Stimulated activated naive B cell treated with anti-CD40 and anti-IgM and Interleukin-4, amounts not matched to agents 10 μg/mL and 1 μg/mL and 100 μg/mL, for 72 hours (primary cell): ENCODE measurements around the gene MYZAP.
"Not testable (repeated sequence)": the region's sequence is repeated elsewhere in the genome, so short reads cannot be mapped to it uniquely, and the experiment has no call there.

Source experiments
- ATAC-seq, 2 donors: fragments of 150-1000 bp; cut with Tn5 transposase; replicated peaks; 2 replicates each; pipeline ENCODE4 v1.10.0; 2021; ENCODE audit warnings: moderate library complexity in 1 of 2
- DNase-seq: peaks from one replicate; pipeline ENCODE4 v3.0.0; 2021
- H3K27ac Mint-ChIP-seq: one replicate; pipeline ENCODE4 v1.8.0; 2022; ENCODE audit warnings: mild to moderate bottlenecking, mixed read lengths
- H3K27me3 Mint-ChIP-seq, 2 donors: one replicate each; pipeline ENCODE4 v1.8.0; 2022; ENCODE audit warnings: mixed read lengths in 2 of 2
- H3K36me3 Mint-ChIP-seq, 2 donors: one replicate each; pipeline ENCODE4 v1.8.0; 2022; ENCODE audit warnings: mixed read lengths in 2 of 2, mild to moderate bottlenecking in 1 of 2
- H3K4me1 Mint-ChIP-seq, 2 donors: one replicate each; pipeline ENCODE4 v1.8.0; 2022; ENCODE audit warnings: mixed read lengths in 2 of 2, mild to moderate bottlenecking in 1 of 2
- H3K4me3 Mint-ChIP-seq, 2 donors: one replicate each; pipeline ENCODE4 v1.8.0; 2022; ENCODE audit warnings: mild to moderate bottlenecking in 2 of 2, mixed read lengths in 2 of 2, moderate library complexity in 1 of 2
- H3K9me3 Mint-ChIP-seq, 2 donors: one replicate each; pipeline ENCODE4 v1.8.0; 2022; ENCODE audit warnings: mixed read lengths in 2 of 2, mild to moderate bottlenecking in 1 of 2

Gene MYZAP

GRCh38 chr15:57607570-57608000 lies 15.9 kb downstream of the MYZAP start:
- Mint-ChIP-seq H3K27me3 (no peaks in the 10 kb centered on the region), H3K9me3 (no peaks in the 10 kb centered on the region), H3K36me3 (peaks cover 14 to 17% of the 10 kb centered on the region in 2 donors), H3K27ac (no peak overlapping the region), H3K4me1 (peaks cover 0 to 10% of the 10 kb centered on the region in 2 donors), H3K4me3 (no peak overlapping the region)
- ATAC-seq = no peak
- no peak for DNase-seq

GRCh38 chr15:57609805-57610529 lies 18.3 kb downstream of the MYZAP start:
- Mint-ChIP-seq H3K4me1 (peaks cover 0 to 20% of the 10 kb centered on the region in 2 donors), H3K36me3 (peaks cover 6 to 10% of the 10 kb centered on the region in 2 donors), H3K27me3 (peaks cover 0 to 4% of the 10 kb centered on the region in 2 donors), H3K27ac (no peak overlapping the region), H3K9me3 (no peaks in the 10 kb centered on the region), H3K4me3 (no peak overlapping the region)
- no peak for DNase-seq
- ATAC-seq = no peak

- DNase-seq = no peak
- Mint-ChIP-seq H3K36me3 (peaks cover 1 to 4% of the 10 kb centered on the region in 2 donors), H3K27ac (no peak overlapping the region), H3K4me1 (peaks cover 2 to 23% of the 10 kb centered on the region in 2 donors), H3K4me3 (no peak overlapping the region), H3K9me3 (no peaks in the 10 kb centered on the region), H3K27me3 (peaks cover 0 to 4% of the 10 kb centered on the region in 2 donors)
- ATAC-seq = no peak
Measured at GRCh38 chr15:57611123-57611522, 19.4 kb downstream of the MYZAP start.

- Mint-ChIP-seq H3K4me1 (peaks cover 2 to 23% of the 10 kb centered on the region in 2 donors), H3K36me3 (peaks cover 1 to 4% of the 10 kb centered on the region in 2 donors), H3K9me3 (no peaks in the 10 kb centered on the region), H3K27me3 (peaks cover 0 to 4% of the 10 kb centered on the region in 2 donors), H3K4me3 (no peak overlapping the region), H3K27ac (no peak overlapping the region)
- ATAC-seq (no peak), DNase-seq (no peak)
Measured at GRCh38 chr15:57611938-57612337, 20.2 kb downstream of the MYZAP start.

GRCh38 chr15:57614241-57614640 lies 22.5 kb downstream of the MYZAP start:
- Mint-ChIP-seq H3K36me3 (peaks cover 12 to 15% of the 10 kb centered on the region in 2 donors), H3K4me3 (no peak overlapping the region), H3K4me1 (peaks cover 2 to 23% of the 10 kb centered on the region in 2 donors), H3K27ac (no peak overlapping the region), H3K9me3 (no peaks in the 10 kb centered on the region), H3K27me3 (peaks cover 0 to 4% of the 10 kb centered on the region in 2 donors)
- no peak for ATAC-seq
- DNase-seq = no peak

GRCh38 chr15:57615951-57616496 lies 24.3 kb downstream of the MYZAP start:
- not testable (repeated sequence) for H3K27me3 Mint-ChIP-seq, H3K4me3 Mint-ChIP-seq, H3K9me3 Mint-ChIP-seq, ATAC-seq, DNase-seq, H3K27ac Mint-ChIP-seq
- peaks cover 13 to 27% of the 10 kb centered on the region in 2 donors for H3K36me3 Mint-ChIP-seq
- peaks cover 2 to 23% of the 10 kb centered on the region in 2 donors for H3K4me1 Mint-ChIP-seq

- peaks cover 18 to 33% of the 10 kb centered on the region in 2 donors for H3K36me3 Mint-ChIP-seq
- H3K4me1 Mint-ChIP-seq = peaks cover 2 to 18% of the 10 kb centered on the region in 2 donors
- H3K9me3 Mint-ChIP-seq = no peaks in the 10 kb centered on the region
- H3K27me3 Mint-ChIP-seq = peaks cover 0 to 4% of the 10 kb centered on the region in 2 donors
- DNase-seq (no peak), ATAC-seq (no peak)
- no peak overlapping the region for H3K27ac Mint-ChIP-seq
- no peak overlapping the region for H3K4me3 Mint-ChIP-seq
Measured at GRCh38 chr15:57618325-57618724, 26.6 kb downstream of the MYZAP start.

- ATAC-seq = no peak
- Mint-ChIP-seq H3K27ac (no peak overlapping the region), H3K36me3 (peaks cover 21 to 34% of the 10 kb centered on the region in 2 donors), H3K9me3 (no peaks in the 10 kb centered on the region), H3K4me3 (no peak overlapping the region), H3K4me1 (peaks cover 2 to 10% of the 10 kb centered on the region in 2 donors), H3K27me3 (no peaks in the 10 kb centered on the region)
- DNase-seq = no peak
Measured at GRCh38 chr15:57619746-57620145, 28.0 kb downstream of the MYZAP start.

- Mint-ChIP-seq H3K4me1 (no peaks in the 10 kb centered on the region), H3K36me3 (peaks cover 14 to 29% of the 10 kb centered on the region in 2 donors), H3K9me3 (no peaks in the 10 kb centered on the region), H3K27ac (no peak overlapping the region), H3K4me3 (no peak overlapping the region), H3K27me3 (no peaks in the 10 kb centered on the region)
- DNase-seq (no peak), ATAC-seq (no peak)
Measured at GRCh38 chr15:57624730-57625129, 33.0 kb downstream of the MYZAP start.

GRCh38 chr15:57625703-57626448 lies 34.2 kb downstream of the MYZAP start:
- Mint-ChIP-seq H3K9me3 (no peaks in the 10 kb centered on the region), H3K27me3 (no peaks in the 10 kb centered on the region), H3K4me3 (no peak overlapping the region), H3K36me3 (peaks cover 19 to 32% of the 10 kb centered on the region in 2 donors), H3K27ac (no peak overlapping the region), H3K4me1 (no peaks in the 10 kb centered on the region)
- ATAC-seq (no peak), DNase-seq (no peak)

- ATAC-seq (no peak), DNase-seq (no peak)
- Mint-ChIP-seq H3K27me3 (no peaks in the 10 kb centered on the region), H3K36me3 (peaks cover 19 to 38% of the 10 kb centered on the region in 2 donors), H3K27ac (no peak overlapping the region), H3K9me3 (no peaks in the 10 kb centered on the region), H3K4me1 (no peaks in the 10 kb centered on the region), H3K4me3 (no peak overlapping the region)
Measured at GRCh38 chr15:57626713-57627440, 35.2 kb downstream of the MYZAP start.

GRCh38 chr15:57631386-57632110 lies 39.8 kb downstream of the MYZAP start:
- Mint-ChIP-seq H3K27ac (no peak overlapping the region), H3K4me1 (no peaks in the 10 kb centered on the region), H3K4me3 (no peak overlapping the region), H3K36me3 (peaks cover 24 to 28% of the 10 kb centered on the region in 2 donors), H3K27me3 (no peaks in the 10 kb centered on the region), H3K9me3 (no peaks in the 10 kb centered on the region)
- DNase-seq = no peak
- ATAC-seq = no peak

- no peak for ATAC-seq
Measured at GRCh38 chr15:57634290-57634689, 42.6 kb downstream of the MYZAP start.

More at GRCh38 chr15:57634290-57634689, 42.6 kb downstream of the MYZAP start:
- Mint-ChIP-seq H3K27ac (no peak overlapping the region), H3K36me3 (peaks cover 32 to 34% of the 10 kb centered on the region in 2 donors), H3K27me3 (no peaks in the 10 kb centered on the region), H3K9me3 (no peaks in the 10 kb centered on the region), H3K4me3 (no peak overlapping the region), H3K4me1 (peaks cover 0 to 2% of the 10 kb centered on the region in 2 donors)
- no peak for DNase-seq
